Measurements from ENCODE around the gene ANKRD55.

DNA sequence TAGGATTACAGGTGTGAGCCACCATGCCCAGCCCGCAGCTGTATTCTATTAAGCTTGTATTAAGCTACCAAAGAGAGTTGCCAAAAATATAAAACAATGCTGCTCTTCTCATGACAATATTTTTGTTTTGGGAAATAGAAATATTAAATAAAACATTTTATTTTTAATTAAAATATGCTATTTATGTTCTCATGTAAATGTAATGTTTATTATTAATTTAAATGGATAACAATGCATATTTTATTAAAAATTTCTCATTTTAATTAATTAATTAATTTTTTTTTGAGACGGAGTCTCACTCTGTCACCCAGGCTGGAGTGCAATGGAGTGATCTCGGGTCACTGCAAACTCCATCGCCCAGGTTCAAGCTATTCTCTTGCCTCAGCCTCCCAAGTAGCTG, 117.5 kb downstream of the ANKRD55 start:
- TF ChIP-seq, protein P1, sequence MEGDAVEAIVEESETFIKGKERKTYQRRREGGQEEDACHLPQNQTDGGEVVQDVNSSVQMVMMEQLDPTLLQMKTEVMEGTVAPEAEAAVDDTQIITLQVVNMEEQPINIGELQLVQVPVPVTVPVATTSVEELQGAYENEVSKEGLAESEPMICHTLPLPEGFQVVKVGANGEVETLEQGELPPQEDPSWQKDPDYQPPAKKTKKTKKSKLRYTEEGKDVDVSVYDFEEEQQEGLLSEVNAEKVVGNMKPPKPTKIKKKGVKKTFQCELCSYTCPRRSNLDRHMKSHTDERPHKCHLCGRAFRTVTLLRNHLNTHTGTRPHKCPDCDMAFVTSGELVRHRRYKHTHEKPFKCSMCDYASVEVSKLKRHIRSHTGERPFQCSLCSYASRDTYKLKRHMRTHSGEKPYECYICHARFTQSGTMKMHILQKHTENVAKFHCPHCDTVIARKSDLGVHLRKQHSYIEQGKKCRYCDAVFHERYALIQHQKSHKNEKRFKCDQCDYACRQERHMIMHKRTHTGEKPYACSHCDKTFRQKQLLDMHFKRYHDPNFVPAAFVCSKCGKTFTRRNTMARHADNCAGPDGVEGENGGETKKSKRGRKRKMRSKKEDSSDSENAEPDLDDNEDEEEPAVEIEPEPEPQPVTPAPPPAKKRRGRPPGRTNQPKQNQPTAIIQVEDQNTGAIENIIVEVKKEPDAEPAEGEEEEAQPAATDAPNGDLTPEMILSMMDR (IDR thresholded peaks at IDR 0.05; ENCODE audit: low read length) = no peak
- TF ChIP-seq EZH2 (optimal IDR thresholded peaks at IDR 0.05; ENCODE audit: low read depth, low read length) (no peak), EZH2phosphoT487 (IDR thresholded peaks at IDR 0.05; ENCODE audit: low read length) (no peak)
